ENCODE measurements around the gene ABCA13. TPM values are rescaled to one million over a fixed set of nuclear protein-coding genes. Genes with fewer than 3 reads are reported as not detected.

Gene ABCA13
- total and polyA plus RNA-seq, 2 donors (not counting 3 experiments of a cell fraction or from before 2014, with no cell fraction given) = 0.01 to 0.11 TPM

- ChIA-PET POLR2A (no interaction called here), CTCF (no interaction called here)
- no peak overlapping the region for H3K4me3 ChIP-seq (replicated peaks in 1 of 3; ENCODE audit: insufficient read depth in 1 of 3, low read depth in 1 of 3, low read length in 3 of 3)
- no peaks in the 10 kb centered on the region for H3K27me3 ChIP-seq (ENCODE audit: control insufficient read depth in 2 of 2, insufficient read depth in 2 of 2, low read length in 2 of 2)
- FAIRE-seq (no peak), DNase-seq (ENCODE audit: low read depth, low spot score) (no peak)
- no peaks in the 10 kb centered on the region for H3K36me3 ChIP-seq (ENCODE audit: control insufficient read depth in 2 of 2, extremely low read depth in 1 of 2, insufficient read depth in 2 of 2, low read length in 2 of 2)
- no peak overlapping the region for H2AFZ ChIP-seq (ENCODE audit: low read depth, low read length)
- BruUV-seq (replicated peaks) = no TSS peak
- H3K9me3 ChIP-seq (replicated peaks; ENCODE audit: control insufficient read depth, insufficient read depth, low read length) = peaks cover 5% of the 10 kb centered on the region
- H3K4me2 ChIP-seq (ENCODE audit: insufficient read depth, low read length) = no peak overlapping the region
- no peaks in the 10 kb centered on the region for H3K79me2 ChIP-seq (ENCODE audit: control insufficient read depth, insufficient read depth, low read length)
- dilution Hi-C loops (cut with MboI; ENCODE audit: extremely low pct_ligation_motif_present, low sequenced_read_pairs) = no loop called here
- no peak for TF ChIP-seq MYC (IDR thresholded peaks at IDR 0.05; ENCODE audit: low read depth, low read length)
- no peak for TF ChIP-seq GATA2 (IDR thresholded peaks at IDR 0.05; ENCODE audit: insufficient read depth, insufficient read length, low read depth, low read length)
- no peak for TF ChIP-seq POLR2AphosphoS5 (IDR thresholded peaks at IDR 0.05; ENCODE audit: insufficient read depth, low read depth, low read length)
- TF ChIP-seq CTCF (IDR thresholded peaks at IDR 0.05; ENCODE audit: extremely low read depth in 1 of 2, insufficient read depth in 1 of 2, low read depth in 1 of 2, low read length in 2 of 2) = no peak
- TF ChIP-seq POLR2A (IDR thresholded peaks at IDR 0.05; ENCODE audit: low read depth, low read length) = no peak
- no peak for TF ChIP-seq MAX (IDR thresholded peaks at IDR 0.05; ENCODE audit: insufficient read depth, insufficient read length)
- TF ChIP-seq EZH2 (IDR thresholded peaks at IDR 0.05; ENCODE audit: borderline replicate concordance, low read depth, low read length, severe bottlenecking) = no peak
- no peak for TF ChIP-seq FOS (IDR thresholded peaks at IDR 0.05; ENCODE audit: borderline replicate concordance, insufficient read depth, low read length)
- no peaks in the 10 kb centered on the region for H4K20me1 ChIP-seq (replicated peaks; ENCODE audit: control insufficient read depth, extremely low read depth, insufficient read depth, low read length)
- H3K4me1 ChIP-seq (ENCODE audit: control insufficient read depth, extremely low read depth, insufficient read depth, low read length) = no peaks in the 10 kb centered on the region
- intact Hi-C loops (cut with micrococcal nuclease) = no loop called here
- no peaks in the 10 kb centered on the region for H3K9me1 ChIP-seq (replicated peaks; ENCODE audit: control insufficient read depth, extremely low read depth, insufficient read depth, low read length)
- H3K9ac ChIP-seq (replicated peaks; ENCODE audit: extremely low read depth, insufficient read depth, low read length) = no peak overlapping the region
- no peak overlapping the region for H3K27ac ChIP-seq (ENCODE audit: insufficient read depth, low read depth, low read length)
Measured at GRCh38 chr7:48505466-48505865, 334.2 kb downstream of the ABCA13 start.
